GM13976 (cell line): ENCODE measurements around the gene GABBR2.

Source experiments
- DNase-seq: peaks from one replicate; pipeline ENCODE4 v3.0.0; 2012; ENCODE audit warnings: low spot score
- CTCF ChIP-seq: IDR thresholded peaks from 2 replicates; pipeline ENCODE4 v1.5.1; 2012; ENCODE audit warnings: borderline replicate concordance, mild to moderate bottlenecking; ENCODE audit not compliant: insufficient read depth; ENCODE audit errors: extremely low read depth, missing control alignments, control extremely low read depth
- in situ Hi-C: fragments of 300-500 bp; cut with MboI; formaldehyde crosslinking; loops from one replicate; pipeline ENCODE4 v1.12.0; 2022; ENCODE audit warnings: low sequenced_read_pairs, mixed read lengths, inconsistent platforms; ENCODE audit not compliant: unreplicated experiment

The GABBR2 gene

GRCh38 chr9:98241357-98242300 is 467.1 kb downstream of the GABBR2 start:
- no peak for TF ChIP-seq CTCF
- in situ Hi-C loops, result no loop called here

DNA sequence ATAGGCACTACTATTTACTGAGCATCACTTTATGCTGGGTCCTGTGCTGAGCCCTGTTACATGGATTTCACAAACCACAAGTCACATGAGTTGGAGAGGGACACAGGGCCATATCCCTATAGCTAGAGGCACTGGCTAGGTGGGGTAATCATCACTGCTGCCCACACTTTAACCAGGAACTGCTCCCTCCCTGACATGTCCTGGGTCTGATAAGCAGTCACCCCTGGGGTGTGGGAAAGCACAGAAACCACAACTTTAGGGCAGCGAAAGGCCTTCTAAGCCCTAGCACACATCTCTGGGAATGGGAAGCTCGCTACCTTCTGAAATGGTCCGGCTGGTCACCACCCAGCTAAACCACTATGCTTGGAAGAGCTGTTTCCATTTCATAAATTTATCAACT is 468.3 kb downstream of the GABBR2 start:
- in situ Hi-C loops, result no loop called here
- no peak for DNase-seq
- no peak for TF ChIP-seq CTCF

More at GRCh38 chr9:98241357-98242300, 467.1 kb downstream of the GABBR2 start:
- no peak for DNase-seq
